NCI-H526 (cell line): ENCODE data around the gene VWF.

Experiments used
- DNase-seq, 2 experiments: peaks; one replicate each; lab custom pipeline; 2025; lab: John Stamatoyannopoulos, UW

The VWF gene

GRCh38 chr12:6058481-6059161, 65.8 kb downstream of the VWF start:
- DNase-seq: no peak

GRCh38 chr12:6057700-6058099, 66.8 kb downstream of the VWF start:
- DNase-seq: peak in 1 of 2 experiments; percentile 33

GRCh38 chr12:6056406-6057240, 67.8 kb downstream of the VWF start:
- DNase-seq: peak; percentile 32 to 70

GRCh38 chr12:6053541-6053940, 70.9 kb downstream of the VWF start:
- no peak for DNase-seq

GRCh38 chr12:6052940-6053329, 71.5 kb downstream of the VWF start:
- DNase-seq: no peak

- DNase-seq: no peak
Observed at GRCh38 chr12:6052206-6052939, 72.1 kb downstream of the VWF start.

GRCh38 chr12:6049992-6050391, 74.5 kb downstream of the VWF start:
- no peak for DNase-seq

- DNase-seq: no peak
Observed at GRCh38 chr12:6049587-6049986, 74.9 kb downstream of the VWF start.

GRCh38 chr12:6047249-6048237, 76.9 kb downstream of the VWF start:
- no peak for DNase-seq

- DNase-seq: no peak
Observed at GRCh38 chr12:6046511-6047180, 77.8 kb downstream of the VWF start.

- no peak for DNase-seq
Observed at GRCh38 chr12:6045438-6045837, 79.0 kb downstream of the VWF start.

- DNase-seq: no peak
Observed at GRCh38 chr12:6044082-6044481, 80.4 kb downstream of the VWF start.

- no peak for DNase-seq
Observed at GRCh38 chr12:6042446-6042845, 82.0 kb downstream of the VWF start.

GRCh38 chr12:6041891-6042290, 82.6 kb downstream of the VWF start:
- DNase-seq: no peak

- DNase-seq: no peak
Observed at GRCh38 chr12:6040815-6041214, 83.7 kb downstream of the VWF start.

- DNase-seq: peak; percentile 51 to 78
Observed at GRCh38 chr12:6039894-6040601, 84.4 kb downstream of the VWF start.

- DNase-seq: peak; percentile 74 to 90
Observed at GRCh38 chr12:6038160-6038559, 86.3 kb downstream of the VWF start.

GRCh38 chr12:6037459-6037858, 87.0 kb downstream of the VWF start:
- no peak for DNase-seq

- no peak for DNase-seq
Observed at GRCh38 chr12:6036509-6036908, 88.0 kb downstream of the VWF start.

GRCh38 chr12:6034596-6034995, 89.9 kb downstream of the VWF start:
- DNase-seq: no peak
